Cerebellar cortex (tissue), 1 donor: ENCODE results near the gene UBE3D.

Experiments
- DNase-seq: peaks from one replicate; pipeline ENCODE4 v3.0.0-alpha.2; 2015; ENCODE audit warnings: low spot score

Gene UBE3D, protein sequence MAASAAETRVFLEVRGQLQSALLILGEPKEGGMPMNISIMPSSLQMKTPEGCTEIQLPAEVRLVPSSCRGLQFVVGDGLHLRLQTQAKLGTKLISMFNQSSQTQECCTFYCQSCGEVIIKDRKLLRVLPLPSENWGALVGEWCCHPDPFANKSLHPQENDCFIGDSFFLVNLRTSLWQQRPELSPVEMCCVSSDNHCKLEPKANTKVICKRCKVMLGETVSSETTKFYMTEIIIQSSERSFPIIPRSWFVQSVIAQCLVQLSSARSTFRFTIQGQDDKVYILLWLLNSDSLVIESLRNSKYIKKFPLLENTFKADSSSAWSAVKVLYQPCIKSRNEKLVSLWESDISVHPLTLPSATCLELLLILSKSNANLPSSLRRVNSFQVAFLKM

GRCh38 chr6:83065511-83066192 lies at the start of gene UBE3D:
Gene UBE3D (minus strand): TSS chr6:83065841. CDS start chr6:83065718, 123 bp downstream.
- DNase-seq = peak; percentile 78

GRCh38 chr6:83114164-83114563 lies 48.5 kb upstream of the UBE3D start:
- no peak for DNase-seq

GRCh38 chr6:83113258-83113657 lies 47.6 kb upstream of the UBE3D start:
- no peak for DNase-seq

- DNase-seq = no peak
Observed at GRCh38 chr6:83108378-83108777, 42.7 kb upstream of the UBE3D start.

DNA sequence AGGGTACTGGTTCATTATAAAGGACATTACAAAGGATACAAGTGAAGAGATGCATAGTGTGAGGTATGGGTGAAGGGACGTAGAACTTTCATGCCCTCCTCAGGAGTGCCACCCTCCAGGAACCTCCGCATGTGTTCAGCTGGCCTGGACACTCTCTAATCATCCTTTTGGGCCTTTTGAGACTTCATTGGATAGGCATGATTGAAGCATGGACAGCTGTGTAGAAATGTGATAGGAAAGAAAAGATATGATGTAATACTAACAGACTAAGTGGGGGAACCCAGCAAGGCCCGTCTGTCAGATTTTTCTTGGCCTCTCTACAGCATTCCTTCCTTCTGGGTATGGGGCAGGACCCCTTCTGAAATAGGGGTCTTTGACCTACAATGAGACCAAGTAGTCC lies 32.9 kb upstream of the UBE3D start:
- no peak for DNase-seq

GRCh38 chr6:83097675-83098074 lies 32.0 kb upstream of the UBE3D start:
- DNase-seq = no peak

DNA sequence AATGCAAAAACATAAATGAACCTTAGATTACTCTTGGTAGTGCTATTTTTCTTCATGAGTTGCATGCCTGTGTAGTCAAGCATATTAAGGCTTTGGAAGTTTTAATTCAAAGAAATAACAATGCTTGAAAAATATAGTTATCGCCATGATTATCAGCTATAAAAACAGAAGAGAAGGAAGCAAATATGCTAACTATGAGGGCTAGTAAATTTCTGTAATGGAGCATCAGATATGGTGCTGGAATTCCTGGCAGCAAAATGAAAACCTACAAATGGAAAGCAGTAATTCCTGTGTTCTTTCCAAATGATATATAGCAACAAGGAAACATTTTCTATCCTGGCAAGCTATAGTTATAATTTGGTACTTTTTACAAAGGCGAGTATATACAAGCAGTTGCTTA lies 31.6 kb upstream of the UBE3D start:
- DNase-seq = no peak

- DNase-seq = no peak
Observed at GRCh38 chr6:83096791-83097190, 31.1 kb upstream of the UBE3D start.

DNA sequence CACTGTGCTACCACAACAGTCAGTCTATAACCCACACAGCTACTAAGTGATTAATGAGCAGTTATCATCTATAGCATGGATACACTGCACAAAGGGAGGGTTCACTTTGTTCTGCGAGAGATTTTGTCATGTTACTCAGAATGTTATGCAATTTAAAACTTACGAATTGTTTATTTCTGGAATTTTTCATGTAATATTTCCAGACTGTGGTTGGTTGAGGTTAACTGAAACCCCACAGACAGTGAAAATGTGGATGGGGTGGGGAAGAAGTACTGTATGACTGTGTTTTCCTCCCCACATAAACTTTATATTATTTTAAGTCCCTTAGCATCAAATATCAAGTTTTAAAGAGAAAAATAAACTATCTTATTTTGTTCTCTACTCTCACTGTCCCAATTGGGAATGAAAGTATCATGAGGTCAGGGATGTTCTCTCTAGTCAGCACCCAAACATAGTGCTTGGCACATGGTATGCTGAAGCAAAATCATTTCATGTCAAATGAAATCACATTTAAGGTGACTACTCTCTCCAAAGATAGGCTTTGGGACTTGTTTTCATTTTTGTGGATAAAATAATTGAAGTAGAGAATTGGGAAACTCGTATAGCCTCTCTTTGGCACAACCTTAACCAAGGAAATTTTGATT lies 27.2 kb upstream of the UBE3D start:
- no peak for DNase-seq

GRCh38 chr6:83086751-83087150 lies 21.1 kb upstream of the UBE3D start:
- DNase-seq = no peak

DNA sequence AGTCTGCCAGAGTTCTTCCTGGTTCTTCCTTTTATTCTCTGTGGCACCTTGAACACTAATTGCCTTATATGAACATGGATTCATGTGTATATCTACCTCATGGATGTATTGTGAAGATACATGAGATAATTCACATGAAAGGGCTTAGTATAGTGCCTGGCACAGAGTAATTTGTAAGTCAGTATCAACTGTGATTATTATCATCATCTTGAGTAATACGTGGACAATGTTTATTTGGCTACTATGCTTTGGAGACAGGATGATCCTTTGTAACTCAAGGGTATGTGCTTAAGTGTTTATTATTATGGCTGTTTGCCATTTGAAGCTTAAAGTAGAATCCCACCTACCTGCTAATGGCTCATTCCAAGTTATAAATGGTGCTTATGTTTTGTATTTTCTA lies 17.8 kb upstream of the UBE3D start:
- DNase-seq = no peak

DNA sequence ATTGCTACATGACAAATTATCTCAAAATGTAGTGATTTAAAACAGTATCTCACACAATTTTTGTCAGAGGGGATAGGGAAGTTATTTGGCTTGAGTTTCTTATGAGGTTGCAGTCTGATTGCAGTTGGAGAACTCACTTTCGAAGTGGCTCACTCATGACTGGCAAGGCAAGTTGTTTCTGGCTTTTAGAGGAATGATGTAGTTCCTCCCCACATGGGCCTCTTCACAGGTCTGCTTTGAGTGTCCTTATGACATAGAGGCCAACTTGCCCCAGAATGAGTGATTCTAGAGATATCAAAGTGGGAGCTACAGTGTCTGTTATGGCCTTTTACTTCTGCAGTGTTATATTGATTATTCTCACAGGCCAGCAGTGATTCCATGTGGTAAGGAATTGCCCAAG lies 8.0 kb upstream of the UBE3D start:
- no peak for DNase-seq

GRCh38 chr6:83072726-83073125 lies 7.1 kb upstream of the UBE3D start:
- DNase-seq = no peak

DNA sequence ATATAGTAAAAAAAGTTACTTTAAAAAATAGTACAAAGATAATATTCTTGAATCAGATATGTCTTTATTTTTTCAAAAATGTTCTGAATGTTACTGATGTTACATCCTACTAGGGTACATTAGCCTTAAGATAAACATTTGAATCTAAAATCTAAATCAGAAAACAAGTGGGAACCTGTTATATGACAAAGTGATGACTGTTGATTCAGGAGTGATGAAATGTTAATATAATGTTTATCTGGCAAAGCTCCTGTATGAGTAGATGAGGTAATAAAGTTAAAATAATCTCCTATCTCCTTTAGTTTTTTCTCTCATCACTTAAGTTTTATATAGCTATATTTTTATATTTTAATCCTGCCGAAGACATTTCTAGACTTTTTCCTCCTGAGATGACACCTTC lies 6.1 kb upstream of the UBE3D start:
- no peak for DNase-seq

DNA sequence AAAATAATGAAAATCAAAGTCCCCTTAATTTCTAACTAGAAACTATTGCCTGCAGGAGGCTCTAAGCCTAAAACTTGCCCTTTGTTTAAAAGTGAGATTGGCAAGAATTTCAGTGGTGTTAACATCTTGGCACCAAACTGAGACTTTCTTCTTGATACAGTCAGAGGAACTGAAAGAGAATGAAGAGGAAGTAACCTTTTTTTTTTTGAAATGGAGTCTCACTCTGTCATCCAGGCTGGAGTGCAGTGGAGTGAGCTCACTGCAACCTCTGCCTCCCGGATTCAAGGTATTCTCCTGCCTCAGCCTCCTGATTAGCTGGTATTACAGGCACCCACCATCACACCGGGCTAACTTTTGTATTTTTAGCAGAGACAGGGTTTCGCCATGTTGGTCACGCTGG lies 5.4 kb upstream of the UBE3D start:
- no peak for DNase-seq

- no peak for DNase-seq
Observed at GRCh38 chr6:83069633-83070032, 4.0 kb upstream of the UBE3D start.

DNA sequence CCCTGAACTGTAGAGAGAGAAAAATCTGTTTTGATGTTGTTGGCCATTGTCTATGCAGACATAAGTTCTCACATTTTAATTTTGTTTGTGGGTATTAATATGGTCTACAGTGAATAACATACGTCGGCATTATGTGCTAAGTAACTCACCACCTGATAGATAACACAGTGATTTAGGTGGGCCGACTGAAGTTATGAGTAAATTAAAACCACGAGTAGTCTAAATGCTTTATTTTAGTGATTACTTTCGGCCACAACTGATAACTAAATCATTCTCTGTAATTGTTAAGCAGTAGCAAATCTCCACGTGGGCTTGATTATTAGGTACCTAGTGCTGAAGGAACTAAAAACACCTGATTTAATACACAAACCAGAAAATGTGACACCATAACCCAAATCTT lies 3.0 kb upstream of the UBE3D start:
- no peak for DNase-seq

DNA sequence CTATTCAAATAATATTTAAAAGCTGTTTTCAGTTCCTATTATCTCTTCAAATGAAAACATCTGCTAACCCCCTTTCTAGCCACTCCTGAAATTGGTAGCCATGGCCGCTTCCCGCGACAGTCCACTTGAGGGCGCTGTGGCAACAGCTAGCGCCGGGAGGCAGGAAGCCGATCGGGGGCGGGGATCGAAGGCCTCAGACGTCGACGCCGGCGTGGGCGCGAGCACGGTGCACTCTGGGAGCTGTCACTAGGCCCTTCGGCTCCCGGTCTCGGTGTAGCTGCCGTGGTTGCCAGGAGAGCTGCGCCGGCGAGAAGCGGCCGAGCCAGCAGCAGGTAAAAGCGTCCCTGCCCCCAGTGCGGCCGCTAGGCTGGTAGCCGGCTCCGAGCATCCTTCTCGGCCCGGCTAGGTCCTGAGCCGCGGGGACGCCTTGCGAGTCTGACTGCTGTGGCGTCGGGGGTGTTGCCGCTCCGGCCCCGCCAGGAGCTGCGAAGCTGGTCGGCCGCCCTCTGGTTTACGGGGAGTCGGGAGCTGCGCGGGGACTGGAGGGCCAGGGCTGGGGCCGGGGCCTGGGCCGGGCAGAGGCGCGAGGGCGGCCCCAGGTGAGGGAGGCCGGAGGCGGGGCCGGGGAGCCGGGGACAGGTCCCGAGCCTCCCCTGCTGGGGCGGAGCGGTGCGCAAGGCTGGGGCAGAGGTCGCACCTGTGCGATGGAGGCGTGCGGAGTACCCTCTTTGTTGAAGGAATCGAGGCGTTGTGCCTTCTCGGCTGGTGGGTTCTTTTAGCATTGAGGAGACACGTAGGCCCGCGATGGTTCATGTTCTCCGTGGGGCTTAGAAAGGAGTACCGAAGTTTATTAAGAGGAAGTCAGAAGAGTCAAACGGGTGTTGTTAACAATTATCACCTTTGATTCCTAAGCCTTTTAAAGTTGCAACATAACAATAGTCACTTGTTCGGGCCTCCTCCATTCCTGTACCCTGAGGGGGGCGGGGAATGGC lies 2.1 kb upstream of the UBE3D start, which contains the start of gene DOP1A:
DOP1A (plus strand) TSS at position 224 of the 992 bp plus-strand sequence. CDS start 29,307 bp downstream, outside the sequence.
- peak; percentile 95 for DNase-seq

- no peak for DNase-seq
Observed at GRCh38 chr6:83062225-83062624, 3.4 kb downstream of the UBE3D start.

DNA sequence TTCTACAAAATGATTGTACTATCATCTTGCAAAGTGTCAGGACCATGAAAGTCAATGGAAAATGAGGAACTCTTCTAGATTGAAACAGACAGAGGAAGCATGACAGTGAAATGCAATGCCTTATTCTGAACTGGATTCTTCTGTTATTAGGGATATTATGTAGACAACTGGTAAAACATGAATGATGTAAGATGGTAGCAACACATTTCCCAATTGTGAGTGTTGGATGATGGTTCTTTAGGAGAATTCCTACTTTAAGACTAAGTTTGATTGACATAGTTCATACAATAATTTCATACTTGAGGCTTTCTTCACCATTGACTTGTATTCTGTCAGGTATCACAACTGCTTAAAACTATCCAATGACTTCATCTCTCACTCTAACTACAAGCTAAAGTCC lies 4.5 kb downstream of the UBE3D start:
- no peak for DNase-seq

GRCh38 chr6:83057705-83058321 lies 7.8 kb downstream of the UBE3D start:
- peak; percentile 49 for DNase-seq
